HepG2 (cell line): ENCODE data around the gene NCF2. TPM values are rescaled to one million over a fixed set of nuclear protein-coding genes. Genes with fewer than 3 reads are reported as not detected.

ENCODE experiments used
- ATAC-seq: fragments of 200-7000 bp; cut with Tn5 transposase; 3 replicates; pipeline ENCODE4 v1.9.1; 2020; ENCODE audit warnings: mild to moderate bottlenecking, moderate library complexity
- BruUV-seq: library from RNA; stranded (reverse); fragments of 400-500 nt; replicated peaks from 2 replicates; lab custom pipeline; 2021; lab: Mats Ljungman, UMichigan
- CTCF ChIA-PET: fragments of 300-600 bp; formaldehyde crosslinking; extraction: SDS; loops from one replicate; lab custom pipeline; 2021; ENCODE audit warnings: low total read pairs, inconsistent platforms, low intra/inter-chr PET ratio; lab: Yijun Ruan, JAX
- POLR2A ChIA-PET: fragments of 350-600 bp; sonication (Branson Sonifier 250); formaldehyde crosslinking; loops from one replicate; lab custom pipeline; 2020; ENCODE audit warnings: antibody characterized with exemption, inconsistent platforms; lab: Yijun Ruan, JAX
- DNase-seq: peaks from one replicate; pipeline ENCODE4 v3.0.0-alpha.2; 2015; ENCODE audit warnings: low spot score
- FAIRE-seq: peaks from 3 replicates; lab custom pipeline; 2011; peaks lifted over from hg19 to GRCh38; lab: Jason Lieb, UNC
- H2AFZ ChIP-seq: one replicate; pipeline ENCODE4 v1.6.1; 2011; ENCODE audit warnings: low read length, inconsistent platforms
- H3K27ac ChIP-seq: fragments of 300-600 bp; 3 replicates; pipeline ENCODE4 v1.8.0; 2011; ENCODE audit warnings: mixed run types, mild to moderate bottlenecking, mixed read lengths, low read length, inconsistent platforms; ENCODE audit not compliant: insufficient read depth; ENCODE audit errors: extremely low read length
- H3K27me3 ChIP-seq, 2 experiments: fragments of 200-600 bp in 1 of 2; 2 replicates in 1 of 2; 3 replicates in 1 of 2; pipeline versions ENCODE4 v1.6.0 to v1.8.0; 2011; ENCODE audit warnings: low read length in 2 of 2, mild to moderate bottlenecking in 2 of 2, moderate library complexity in 2 of 2, inconsistent platforms in 1 of 2; ENCODE audit not compliant: insufficient read depth in 2 of 2, control insufficient read depth in 1 of 2
- H3K36me3 ChIP-seq, 2 experiments: fragments of 200-600 bp in 1 of 2; replicated peaks in 1 of 2; 2 replicates in 1 of 2; 3 replicates in 1 of 2; pipeline versions ENCODE4 v1.5.1 to v1.8.0; 2011; ENCODE audit warnings: low read length in 2 of 2, inconsistent platforms in 1 of 2; ENCODE audit not compliant: insufficient read depth in 2 of 2, control insufficient read depth in 1 of 2
- H3K4me1 ChIP-seq: 2 replicates; pipeline ENCODE4 v1.5.1; 2012; ENCODE audit warnings: low read length, inconsistent platforms; ENCODE audit not compliant: insufficient read depth
- H3K4me2 ChIP-seq: 2 replicates; pipeline ENCODE4 v1.6.0; 2011; ENCODE audit warnings: low read depth, low read length, inconsistent platforms
- H3K4me3 ChIP-seq, 3 experiments: fragments of 200-600 bp in 1 of 3; sonication (generic), shearing (Covaris generic) in 1 of 3; replicated peaks in 1 of 3; 2 replicates each; pipeline ENCODE4 v1.5.1; 2011 to 2016; ENCODE audit warnings: low read length in 3 of 3, inconsistent platforms in 2 of 3, low read depth in 2 of 3, mild to moderate bottlenecking in 2 of 3, control low read depth in 1 of 3, mixed read lengths in 1 of 3; ENCODE audit not compliant: insufficient read depth in 1 of 3
- H3K79me2 ChIP-seq: one replicate; pipeline ENCODE4 v1.6.1; 2011; ENCODE audit warnings: low read length, inconsistent platforms; ENCODE audit not compliant: insufficient read depth
- H3K9ac ChIP-seq: 2 replicates; pipeline ENCODE4 v1.6.0; 2011; ENCODE audit warnings: mild to moderate bottlenecking, low read depth, low read length, inconsistent platforms; ENCODE audit not compliant: insufficient read depth
- H3K9me3 ChIP-seq: 2 replicates; pipeline ENCODE4 v1.5.1; 2012; ENCODE audit warnings: mild to moderate bottlenecking, low read length
- H4K20me1 ChIP-seq: 2 replicates; pipeline ENCODE4 v1.6.0; 2011; ENCODE audit warnings: inconsistent platforms, mild to moderate bottlenecking, low read length, moderate library complexity; ENCODE audit not compliant: insufficient read depth
- CENPBD1 ChIP-seq: sonication (generic); formaldehyde crosslinking; IDR thresholded peaks from 2 replicates; pipeline ENCODE4 v1.8.0; 2022; ENCODE audit warnings: missing genetic modification reagents, low read depth, mild to moderate bottlenecking, borderline replicate concordance
- FUBP1 ChIP-seq: sonication (generic); formaldehyde crosslinking; IDR thresholded peaks from 2 replicates; pipeline ENCODE4 v1.5.1; 2020; ENCODE audit warnings: missing genetic modification reagents, mild to moderate bottlenecking, borderline replicate concordance
- IKZF4 ChIP-seq: sonication (generic); formaldehyde crosslinking; IDR thresholded peaks from 2 replicates; pipeline ENCODE4 v1.5.1; 2020; ENCODE audit warnings: borderline replicate concordance, mild to moderate bottlenecking, low read depth, missing genetic modification reagents; ENCODE audit errors: not compliant biosample characterization
- NFE2L1 ChIP-seq: sonication (generic); formaldehyde crosslinking; IDR thresholded peaks from 2 replicates; pipeline ENCODE4 v1.4.0; 2020; ENCODE audit warnings: missing genetic modification reagents, mild to moderate bottlenecking, borderline replicate concordance
- NFKBIZ ChIP-seq: IDR thresholded peaks from 2 replicates; pipeline ENCODE4 v1.6.1; 2018; ENCODE audit warnings: missing genetic modification reagents, missing compliant biosample characterization
- PHF8 ChIP-seq: sonication (generic); formaldehyde crosslinking; IDR thresholded peaks from 2 replicates; pipeline ENCODE4 v1.5.0; 2020; ENCODE audit warnings: missing genetic modification reagents
- ZBTB38 ChIP-seq: sonication (generic); formaldehyde crosslinking; IDR thresholded peaks from 2 replicates; pipeline ENCODE4 v1.5.1; 2020; ENCODE audit warnings: mild to moderate bottlenecking, missing genetic modification reagents
- ZHX2 ChIP-seq, 2 experiments: sonication (generic) in 1 of 2; formaldehyde crosslinking in 1 of 2; IDR thresholded peaks; 2 replicates each; pipeline versions ENCODE4 v1.6.1 to v1.9.0; 2014 to 2022; ENCODE audit warnings: antibody characterized with exemption in 1 of 2, borderline replicate concordance in 1 of 2, inconsistent platforms in 1 of 2, low read depth in 1 of 2, missing genetic modification reagents in 1 of 2
- ZNF724P ChIP-seq: sonication (generic); formaldehyde crosslinking; IDR thresholded peaks from 2 replicates; pipeline ENCODE4 v1.8.0; 2022; ENCODE audit warnings: missing genetic modification reagents, borderline replicate concordance
- WGBS: methylation state at CpG from one replicate; pipeline ENCODE4 v1.1.6; 2017; ENCODE audit warnings: low lambda C conversion rate; 5-methylcytosine and 5-hydroxymethylcytosine counted together
- in situ Hi-C: cut with HindIII; loops from 2 replicates; pipeline ENCODE4 v1.10.0; 2017; ENCODE audit warnings: low pct_unique_long_range_greater_than_20kb; ENCODE audit not compliant: extremely low pct_ligation_motif_present
- intact Hi-C: fragments of 100-400 bp; cut with micrococcal nuclease; formaldehyde crosslinking; loops from one replicate; pipeline ENCODE4 v1.10.0; 2022; ENCODE audit not compliant: unreplicated experiment
- polyA plus RNA-seq, 8 experiments: library from polyadenylated mRNA; depleted of rRNA in 3 of 8; stranded (reverse) in 7 of 8; unstranded in 1 of 8; fragments of >200 nt; fragmentation: Illumina TruSeq in 4 of 8; extraction: Trizol in 4 of 8; gene quantifications; 2 replicates each; pipeline versions ENCODE4 v1.2.1 to v1.2.3, GENCODE V29; 2011 to 2016; ENCODE audit warnings: low read depth in 4 of 8, missing spikeins in 1 of 8, mixed read lengths in 1 of 8; ENCODE audit not compliant: insufficient read depth in 1 of 8
- total RNA-seq, 5 experiments: library from RNA; depleted of rRNA; stranded (reverse); fragments of >200 nt; fragmentation: Illumina TruSeq; extraction: Trizol; gene quantifications; 2 replicates each; pipeline ENCODE4 v1.2.3, GENCODE V29; 2016; ENCODE audit warnings: low read depth in 1 of 5

NCF2 gene
- total and polyA plus RNA-seq, 2 of the 13 experiments (the other 11 are each of a cell fraction or from before 2014, with no cell fraction given), result 0.18 to 0.46 TPM

- 96% methylated on average over 6 of the region's 6 CpGs for WGBS
- in situ Hi-C loops, result loop anchor here (25.0 kb wide), 1 partner anchor 266 kb away; no protein-coding TSS in a partner anchor
- Histone ChIP-seq H3K9me3 (no peaks in the 10 kb centered on the region), H3K9ac (no peak overlapping the region), H2AFZ (no peak overlapping the region), H3K4me3 (no peak overlapping the region), H3K79me2 (no peaks in the 10 kb centered on the region), H4K20me1 (no peaks in the 10 kb centered on the region), H3K4me2 (no peak overlapping the region), H3K27ac (no peak overlapping the region), H3K36me3 (peaks cover 14 to 48% of the 10 kb centered on the region in 2 experiments), H3K4me1 (no peaks in the 10 kb centered on the region), H3K27me3 (no peaks in the 10 kb centered on the region)
- ChIA-PET POLR2A (no interaction called here), CTCF (no interaction called here)
- no peak for FAIRE-seq
- no peak for TF ChIP-seq NFE2L1
- no peak for TF ChIP-seq ZNF724P (CRISPR knock-in tag)
- BruUV-seq, result no TSS peak
- ATAC-seq, result no peak
- intact Hi-C loops, result no loop called here
- DNase-seq, result no peak
These were observed 37.4 kb downstream of the NCF2 start for GRCh38 chr1:183552891-183553290.

- Histone ChIP-seq H4K20me1 (no peaks in the 10 kb centered on the region), H3K9me3 (no peaks in the 10 kb centered on the region), H2AFZ (no peak overlapping the region), H3K79me2 (no peaks in the 10 kb centered on the region), H3K4me3 (no peak overlapping the region), H3K36me3 (peaks cover 14 to 52% of the 10 kb centered on the region in 2 experiments), H3K27me3 (no peaks in the 10 kb centered on the region), H3K4me1 (no peaks in the 10 kb centered on the region), H3K9ac (no peak overlapping the region), H3K4me2 (no peak overlapping the region), H3K27ac (no peak overlapping the region)
- no TSS peak for BruUV-seq
- in situ Hi-C loops, result loop anchor here (25.0 kb wide), 1 partner anchor 265 kb away; no protein-coding TSS in a partner anchor
- DNase-seq, result no peak
- no peak for ATAC-seq
- 97% methylated on average over 6 of the region's 7 CpGs for WGBS
- intact Hi-C loops, result no loop called here
- POLR2A ChIA-PET, result no interaction called here
- CTCF ChIA-PET, result no interaction called here
- FAIRE-seq, result no peak
- TF ChIP-seq FUBP1 (no peak), IKZF4 (CRISPR knock-in tag) (no peak), PHF8 (CRISPR knock-in tag) (no peak), NFKBIZ (CRISPR knock-in tag) (no peak), ZHX2 (IDR thresholded peaks at IDR 0.05; ENCODE audit: low read depth) (no peak), ZHX2 (CRISPR knock-in tag; IDR thresholded peaks at IDR 0.05; ENCODE audit: borderline replicate concordance) (no peak), CENPBD1 (no peak), ZBTB38 (CRISPR knock-in tag) (no peak)
These were observed 37.8 kb downstream of the NCF2 start for GRCh38 chr1:183552441-183552840.
